Duodenal mucosa (tissue), 2 donors: Measurements from ENCODE around the gene PROSER1.
"Not testable (repeated sequence)": the region's sequence is repeated elsewhere in the genome, so short reads cannot be mapped to it uniquely, and the experiment has no call there.

ENCODE experiments used
- H3K27ac ChIP-seq: one replicate; pipeline ENCODE4 v1.7.0; 2013; ENCODE audit warnings: low read depth, low read length
- H3K27me3 ChIP-seq, 2 donors: one replicate each; pipeline ENCODE4 v1.7.0; 2013; ENCODE audit warnings: low read length in 2 of 2, control low read depth in 1 of 2; ENCODE audit not compliant: insufficient read depth in 2 of 2, control insufficient read depth in 1 of 2
- H3K36me3 ChIP-seq, 2 donors: one replicate each; pipeline ENCODE4 v1.7.0; 2013; ENCODE audit warnings: low read length in 2 of 2, control low read depth in 1 of 2; ENCODE audit not compliant: insufficient read depth in 2 of 2, control insufficient read depth in 1 of 2
- H3K4me1 ChIP-seq, 2 donors: one replicate each; pipeline ENCODE4 v1.7.0; 2013; ENCODE audit warnings: low read length in 2 of 2, control low read depth in 1 of 2; ENCODE audit not compliant: insufficient read depth in 2 of 2, control insufficient read depth in 1 of 2
- H3K4me3 ChIP-seq, 2 donors: one replicate each; pipeline ENCODE4 v1.7.0; 2013; ENCODE audit warnings: low read length in 2 of 2, low read depth in 1 of 2
- H3K9ac ChIP-seq, 2 donors: one replicate each; pipeline ENCODE4 v1.7.0; 2013; ENCODE audit warnings: low read length in 2 of 2, low read depth in 1 of 2
- H3K9me3 ChIP-seq, 2 donors: one replicate each; pipeline ENCODE4 v1.7.0; 2013; ENCODE audit warnings: low read length in 2 of 2, control low read depth in 1 of 2; ENCODE audit not compliant: control insufficient read depth in 1 of 2

PROSER1 gene

DNA sequence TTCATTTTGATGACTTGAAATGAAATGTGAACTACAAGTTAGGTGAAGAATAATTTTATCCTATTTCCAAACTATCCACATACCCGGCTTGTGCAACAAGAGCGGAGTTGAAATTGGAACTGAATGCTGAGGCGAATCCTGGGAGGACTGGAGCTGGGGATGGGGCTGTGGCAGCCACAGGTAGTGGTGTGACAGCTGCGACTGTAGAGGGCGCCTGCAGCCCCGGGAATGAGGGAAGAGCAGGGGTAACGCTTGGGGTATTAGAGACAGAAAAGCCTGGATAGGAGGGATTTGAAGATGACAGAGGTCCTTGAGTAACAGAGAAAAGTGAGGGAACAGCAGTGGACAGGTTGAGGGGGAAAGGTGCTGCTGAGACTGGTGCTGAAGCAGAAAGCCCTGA lies 25.3 kb downstream of the PROSER1 start:
- H3K27me3 ChIP-seq, result no peaks in the 10 kb centered on the region
- H3K27ac ChIP-seq, result no peak overlapping the region
- H3K9me3 ChIP-seq, result no peaks in the 10 kb centered on the region
- H3K9ac ChIP-seq, result no peak overlapping the region
- H3K4me3 ChIP-seq, result no peak overlapping the region
- H3K36me3 ChIP-seq, result peaks cover 44 to 81% of the 10 kb centered on the region in 2 donors
- no peaks in the 10 kb centered on the region for H3K4me1 ChIP-seq

DNA sequence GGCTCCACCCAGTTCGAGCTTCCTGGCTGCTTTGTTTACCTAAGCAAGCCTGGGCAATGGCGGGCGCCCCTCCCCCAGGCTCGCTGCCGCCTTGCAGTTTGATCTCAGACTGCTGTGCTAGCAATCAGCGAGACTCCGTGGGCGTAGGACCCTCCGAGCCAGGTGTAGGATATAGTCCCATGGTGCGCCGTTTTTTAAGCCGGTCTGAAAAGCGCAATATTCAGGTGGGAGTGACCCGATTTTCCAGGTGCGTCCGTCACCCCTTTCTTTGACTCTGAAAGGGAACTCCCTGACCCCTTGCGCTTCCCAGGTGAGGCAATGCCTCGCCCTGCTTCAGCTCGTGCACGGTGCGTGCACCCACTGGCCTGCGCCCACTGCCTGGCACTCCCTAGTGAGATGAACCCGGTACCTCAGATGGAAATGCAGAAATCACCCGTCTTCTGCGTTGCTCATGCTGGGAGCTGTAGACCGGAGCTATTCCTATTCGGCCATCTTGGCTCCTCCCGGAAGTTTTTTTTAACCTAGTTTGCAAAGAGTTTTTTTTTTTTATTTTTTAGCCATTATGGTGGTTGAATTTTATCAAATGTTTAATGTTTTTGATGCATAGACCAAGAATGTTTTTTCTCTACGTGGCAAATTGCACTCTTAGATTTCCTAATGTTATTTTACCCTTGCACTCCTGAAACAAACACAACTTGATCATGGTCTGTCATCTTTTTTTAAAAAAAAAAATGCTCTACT lies 31.3 kb downstream of the PROSER1 start:
- not testable (repeated sequence) for H3K9me3 ChIP-seq, H3K9ac ChIP-seq, H3K27ac ChIP-seq, H3K4me3 ChIP-seq, H3K4me1 ChIP-seq, H3K27me3 ChIP-seq
- H3K36me3 ChIP-seq, result peaks cover 8 to 29% of the 10 kb centered on the region in 2 donors

GRCh38 chr13:38998739-38999138 lies 39.1 kb downstream of the PROSER1 start:
- H3K4me1 ChIP-seq, result no peaks in the 10 kb centered on the region
- no peaks in the 10 kb centered on the region for H3K27me3 ChIP-seq
- no peak overlapping the region for H3K9ac ChIP-seq
- no peak overlapping the region for H3K4me3 ChIP-seq
- no peaks in the 10 kb centered on the region for H3K9me3 ChIP-seq
- no peaks in the 10 kb centered on the region for H3K36me3 ChIP-seq
- no peak overlapping the region for H3K27ac ChIP-seq

DNA sequence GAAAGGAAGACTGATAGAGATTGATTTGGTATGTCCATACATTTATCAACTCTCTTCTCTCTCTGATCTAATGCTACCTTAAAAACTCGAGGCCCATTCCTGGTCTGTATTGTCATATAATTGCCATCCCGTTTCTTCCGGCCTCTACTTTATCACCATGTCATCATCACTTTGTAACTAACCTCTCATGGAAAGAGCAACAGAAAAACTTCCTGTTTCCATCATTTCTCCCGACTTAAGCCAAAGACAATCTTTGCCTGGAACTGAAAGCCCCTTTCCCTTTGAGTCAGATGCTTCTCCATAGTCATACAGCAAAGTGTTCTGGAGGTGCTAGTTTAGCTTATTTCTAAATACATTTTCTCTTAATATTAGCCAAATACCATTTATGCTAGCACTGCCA lies 44.5 kb downstream of the PROSER1 start:
- no peaks in the 10 kb centered on the region for H3K4me1 ChIP-seq
- H3K4me3 ChIP-seq, result no peak overlapping the region
- H3K9ac ChIP-seq, result no peak overlapping the region
- H3K27ac ChIP-seq, result no peak overlapping the region
- no peaks in the 10 kb centered on the region for H3K9me3 ChIP-seq
- H3K27me3 ChIP-seq, result no peaks in the 10 kb centered on the region
- H3K36me3 ChIP-seq, result no peaks in the 10 kb centered on the region

DNA sequence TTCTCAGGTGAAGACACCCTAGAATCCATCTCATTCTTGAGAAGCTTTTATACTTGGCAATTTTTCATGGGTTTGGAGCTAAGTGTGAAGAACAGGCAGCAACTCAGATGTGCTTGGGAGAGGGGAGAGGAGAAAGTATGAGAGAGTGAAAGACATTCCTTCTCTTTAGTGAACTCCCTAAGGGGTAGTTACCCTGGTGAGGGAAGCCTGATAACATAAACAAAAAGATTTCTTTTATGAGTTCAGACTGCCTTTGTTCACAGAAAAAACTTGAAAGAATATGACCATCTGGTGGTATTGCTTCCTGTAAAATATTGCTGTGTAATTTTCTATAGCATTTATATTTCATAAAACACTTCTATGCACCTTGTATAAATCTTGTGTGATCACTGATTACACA lies 47.2 kb downstream of the PROSER1 start, which contains the start of gene STOML3:
Gene STOML3, minus strand, starts transcription at position 139 of the 400 bp plus-strand sequence. Its CDS starts 110 bp downstream, at position 29.
- no peaks in the 10 kb centered on the region for H3K4me1 ChIP-seq
- no peak within 1 kb of the TSS for H3K27ac ChIP-seq
- H3K4me3 ChIP-seq, result no peak within 1 kb of the TSS
- no peaks in the 10 kb centered on the region for H3K36me3 ChIP-seq
- no peaks in the 10 kb centered on the region for H3K27me3 ChIP-seq
- H3K9me3 ChIP-seq, result no peaks in the 10 kb centered on the region
- H3K9ac ChIP-seq, result no peak within 1 kb of the TSS

GRCh38 chr13:38981096-38981495 lies 56.8 kb downstream of the PROSER1 start:
- Histone ChIP-seq H3K9ac (no peak overlapping the region), H3K4me3 (no peak overlapping the region), H3K27me3 (no peaks in the 10 kb centered on the region), H3K27ac (no peak overlapping the region), H3K9me3 (no peaks in the 10 kb centered on the region), H3K36me3 (no peaks in the 10 kb centered on the region), H3K4me1 (no peaks in the 10 kb centered on the region)

DNA sequence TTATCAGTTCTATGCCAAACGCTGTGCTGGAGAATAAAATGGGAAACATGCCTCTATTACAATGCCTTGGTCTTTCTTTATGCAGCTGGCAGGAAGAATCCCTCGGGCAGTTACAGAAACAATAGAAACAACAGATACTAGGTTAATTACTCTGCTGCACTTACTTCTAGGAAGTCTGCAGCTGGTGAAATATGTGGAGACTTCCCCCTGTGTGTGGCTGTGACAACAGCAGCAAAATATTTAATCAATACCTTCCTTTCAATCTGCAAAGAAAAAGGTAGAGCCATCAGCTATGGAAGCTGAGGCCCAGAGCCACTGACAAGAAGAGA lies 57.2 kb downstream of the PROSER1 start:
- Histone ChIP-seq H3K36me3 (no peaks in the 10 kb centered on the region), H3K27me3 (no peaks in the 10 kb centered on the region), H3K9ac (no peak overlapping the region), H3K4me1 (no peaks in the 10 kb centered on the region), H3K4me3 (no peak overlapping the region), H3K27ac (no peak overlapping the region), H3K9me3 (no peaks in the 10 kb centered on the region)

DNA sequence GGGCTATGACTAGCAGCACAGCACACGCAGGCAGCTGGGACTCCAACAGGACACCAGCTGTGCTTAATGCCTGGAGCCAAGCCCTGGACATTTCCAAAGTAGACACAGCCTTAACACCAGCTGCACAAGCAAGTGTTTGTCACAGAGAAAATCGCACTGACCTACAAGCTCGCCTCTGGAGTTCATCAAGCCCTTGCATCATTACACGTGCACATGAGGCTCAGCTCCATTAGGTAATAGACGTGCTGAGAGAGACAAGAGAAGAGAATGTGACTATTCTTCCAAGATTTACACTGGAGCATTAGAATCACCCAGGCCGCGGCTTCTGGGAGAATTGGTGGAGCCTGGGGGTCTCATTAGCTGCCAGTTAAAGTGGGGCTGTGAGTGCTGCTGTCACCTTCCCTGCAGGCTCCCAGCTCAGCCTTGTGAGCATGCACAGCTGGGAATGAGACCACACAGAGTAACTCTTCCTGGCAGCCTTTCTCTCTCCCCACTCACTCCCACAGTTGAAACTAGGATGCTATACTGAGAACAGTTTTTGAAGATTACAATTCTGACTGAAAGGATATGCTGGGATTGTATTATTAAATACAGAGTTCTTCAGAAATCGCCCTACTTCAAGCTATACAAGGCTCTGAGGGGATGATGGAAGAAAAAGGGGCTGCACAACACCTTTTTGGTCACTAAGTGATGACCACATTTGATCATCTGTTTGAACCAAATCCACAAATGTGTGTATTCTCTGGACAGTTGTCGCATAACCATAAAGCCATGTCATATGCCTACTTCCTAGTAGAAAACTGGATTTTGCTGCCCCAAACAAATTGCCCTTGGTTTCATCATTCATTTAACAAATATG lies 57.8 kb downstream of the PROSER1 start:
- Histone ChIP-seq H3K27ac (no peak overlapping the region), H3K4me1 (no peaks in the 10 kb centered on the region), H3K4me3 (no peak overlapping the region), H3K27me3 (no peaks in the 10 kb centered on the region), H3K9me3 (no peaks in the 10 kb centered on the region), H3K36me3 (no peaks in the 10 kb centered on the region), H3K9ac (no peak overlapping the region)

- H3K9me3 ChIP-seq, result no peaks in the 10 kb centered on the region
- H3K27ac ChIP-seq, result no peak overlapping the region
- no peak overlapping the region for H3K9ac ChIP-seq
- H3K27me3 ChIP-seq, result no peaks in the 10 kb centered on the region
- H3K4me1 ChIP-seq, result no peaks in the 10 kb centered on the region
- H3K36me3 ChIP-seq, result no peaks in the 10 kb centered on the region
- H3K4me3 ChIP-seq, result no peak overlapping the region
Measured at GRCh38 chr13:38970380-38971051, 67.4 kb downstream of the PROSER1 start.

DNA sequence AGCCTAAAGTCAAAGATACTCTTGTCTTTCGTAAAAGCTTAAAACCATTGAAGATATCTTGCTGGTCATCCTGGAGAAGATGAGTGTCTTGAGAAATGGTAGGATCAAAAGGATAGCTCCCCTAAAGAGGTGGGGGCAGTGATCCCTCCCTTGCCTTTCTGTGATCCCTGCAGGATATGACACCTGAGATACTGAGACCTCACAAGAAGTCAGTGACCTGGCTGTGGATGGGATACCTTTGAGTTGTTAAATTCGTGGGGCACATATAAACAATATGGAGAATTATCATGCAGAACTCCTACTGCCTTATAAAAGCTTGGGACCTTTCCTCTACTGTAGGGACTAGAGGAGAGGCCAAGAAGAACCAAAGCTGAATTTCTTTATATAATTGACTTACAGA lies 68.7 kb downstream of the PROSER1 start:
- Histone ChIP-seq H3K9me3 (no peaks in the 10 kb centered on the region), H3K36me3 (no peaks in the 10 kb centered on the region), H3K27me3 (no peaks in the 10 kb centered on the region), H3K4me1 (no peaks in the 10 kb centered on the region), H3K27ac (no peak overlapping the region), H3K4me3 (no peak overlapping the region), H3K9ac (no peak overlapping the region)
